Activated CD8-positive, alpha-beta memory T cell treated with anti-CD3 and anti-CD28 coated beads, Interleukin-2, amount 50 U/mL, for 1 hour (primary cell): ENCODE data around the gene FAAH2.
"Not testable (repeated sequence)": the region's sequence is repeated elsewhere in the genome, so short reads cannot be mapped to it uniquely, and the experiment has no call there.

Source experiments
- DNase-seq: peaks from one replicate; pipeline ENCODE4 v3.0.0-alpha.2; 2020; ENCODE audit errors: extremely low read depth

Gene FAAH2, protein sequence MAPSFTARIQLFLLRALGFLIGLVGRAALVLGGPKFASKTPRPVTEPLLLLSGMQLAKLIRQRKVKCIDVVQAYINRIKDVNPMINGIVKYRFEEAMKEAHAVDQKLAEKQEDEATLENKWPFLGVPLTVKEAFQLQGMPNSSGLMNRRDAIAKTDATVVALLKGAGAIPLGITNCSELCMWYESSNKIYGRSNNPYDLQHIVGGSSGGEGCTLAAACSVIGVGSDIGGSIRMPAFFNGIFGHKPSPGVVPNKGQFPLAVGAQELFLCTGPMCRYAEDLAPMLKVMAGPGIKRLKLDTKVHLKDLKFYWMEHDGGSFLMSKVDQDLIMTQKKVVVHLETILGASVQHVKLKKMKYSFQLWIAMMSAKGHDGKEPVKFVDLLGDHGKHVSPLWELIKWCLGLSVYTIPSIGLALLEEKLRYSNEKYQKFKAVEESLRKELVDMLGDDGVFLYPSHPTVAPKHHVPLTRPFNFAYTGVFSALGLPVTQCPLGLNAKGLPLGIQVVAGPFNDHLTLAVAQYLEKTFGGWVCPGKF

DNA sequence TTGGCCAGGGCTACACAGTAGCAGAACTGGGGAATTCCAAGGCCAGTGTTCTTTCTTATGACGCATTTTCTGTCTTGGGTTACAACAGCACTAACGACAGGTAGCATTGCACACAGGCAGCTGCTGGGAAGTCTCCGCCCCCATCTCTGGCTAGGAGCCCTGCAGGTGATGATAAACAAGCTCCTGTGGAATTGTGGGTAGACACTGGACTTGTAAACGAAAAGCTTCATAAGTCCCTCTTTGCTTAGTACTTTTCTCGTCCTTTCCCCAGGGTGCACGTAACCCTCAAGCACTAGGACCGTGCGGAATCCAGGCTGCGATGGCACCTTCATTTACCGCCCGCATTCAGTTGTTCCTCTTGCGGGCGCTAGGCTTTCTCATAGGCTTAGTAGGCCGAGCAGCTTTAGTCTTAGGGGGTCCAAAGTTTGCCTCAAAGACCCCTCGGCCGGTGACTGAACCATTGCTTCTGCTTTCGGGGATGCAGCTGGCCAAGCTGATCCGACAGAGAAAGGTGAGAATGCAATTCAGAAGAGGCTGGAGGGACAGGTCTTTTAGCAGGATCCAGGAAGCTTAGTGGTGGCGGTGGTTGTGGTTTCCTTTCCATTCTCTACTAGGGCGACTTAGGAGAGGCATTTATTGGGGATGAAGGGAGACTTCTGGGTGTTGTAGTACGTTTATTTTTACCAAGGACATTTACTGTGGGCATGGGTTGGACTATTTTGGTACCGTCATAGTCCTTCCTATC is at the start of gene FAAH2:
FAAH2 (plus strand) TSS at position 200 of the 745 bp plus-strand sequence; CDS start at position 320, 120 bp downstream.
- DNase-seq, result peak; percentile 32

- DNase-seq, result no peak
Measured at GRCh38 chrX:57241967-57242366, 44.5 kb upstream of the FAAH2 start.

GRCh38 chrX:57251965-57252364 is 34.5 kb upstream of the FAAH2 start:
- DNase-seq, result no peak

GRCh38 chrX:57265126-57265525 is 21.4 kb upstream of the FAAH2 start:
- no peak for DNase-seq

GRCh38 chrX:57266275-57266674 is 20.2 kb upstream of the FAAH2 start:
- no peak for DNase-seq

GRCh38 chrX:57266871-57267270 is 19.6 kb upstream of the FAAH2 start:
- DNase-seq, result no peak

GRCh38 chrX:57267308-57267707 is 19.2 kb upstream of the FAAH2 start:
- no peak for DNase-seq

GRCh38 chrX:57270980-57271379 is 15.5 kb upstream of the FAAH2 start:
- no peak for DNase-seq

DNA sequence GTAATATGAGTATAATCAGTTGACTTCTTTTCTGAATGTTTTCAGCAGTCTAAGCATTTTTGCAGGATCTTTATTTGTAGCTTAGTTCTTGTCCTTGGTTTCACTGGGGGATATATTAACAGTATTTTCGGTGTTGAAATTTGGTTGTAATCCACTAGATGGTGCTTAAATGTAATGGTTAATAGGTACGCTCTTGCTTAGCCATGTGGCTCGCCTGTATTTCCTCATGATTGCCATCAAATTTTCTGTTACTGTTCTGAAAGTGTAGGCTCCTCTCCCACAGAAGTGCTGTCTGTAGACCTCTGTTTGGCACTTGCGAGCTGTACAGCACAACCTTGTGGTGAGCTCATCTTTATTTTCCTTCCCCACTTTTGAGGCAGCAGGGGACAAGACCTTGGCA is 3.9 kb upstream of the FAAH2 start:
- DNase-seq, result no peak

DNA sequence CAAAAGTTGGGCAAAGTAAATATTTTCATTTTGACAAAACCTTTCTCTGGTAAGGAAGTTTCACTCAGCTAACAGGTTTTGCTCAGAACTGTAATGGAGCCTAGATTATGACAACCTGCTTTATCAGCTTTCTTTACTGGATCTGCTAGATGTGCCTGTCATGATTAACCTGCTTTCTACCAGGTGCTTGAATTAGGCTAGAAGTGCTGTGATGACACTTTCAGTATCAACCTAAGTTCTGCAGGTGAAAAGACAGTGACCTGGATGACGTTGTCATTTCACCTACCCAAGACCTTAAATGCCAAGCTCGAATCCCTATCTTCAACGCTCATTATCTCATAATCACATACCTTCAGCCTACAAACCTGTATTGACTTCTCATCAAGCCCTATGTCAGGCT is 1.5 kb upstream of the FAAH2 start:
- DNase-seq, result no peak

DNA sequence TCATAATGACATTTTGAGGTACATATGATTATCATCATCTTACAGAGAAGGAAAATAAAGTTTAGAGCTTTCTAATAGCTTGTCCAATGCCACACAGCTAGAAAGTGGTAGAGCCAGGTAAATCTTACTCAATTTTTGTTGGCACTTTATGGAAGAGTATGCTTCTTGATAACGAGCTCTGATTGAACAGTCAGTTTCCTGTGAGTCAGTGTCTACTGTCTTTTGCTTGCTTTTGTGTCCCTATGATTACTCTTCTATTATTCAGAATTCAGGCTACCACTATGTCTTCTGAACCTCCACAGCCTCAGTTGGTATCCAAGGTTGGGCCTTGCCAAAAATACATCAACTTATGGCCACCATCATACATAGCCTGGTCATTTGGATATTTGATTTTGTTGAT is 2.6 kb downstream of the FAAH2 start:
- no peak for DNase-seq

DNA sequence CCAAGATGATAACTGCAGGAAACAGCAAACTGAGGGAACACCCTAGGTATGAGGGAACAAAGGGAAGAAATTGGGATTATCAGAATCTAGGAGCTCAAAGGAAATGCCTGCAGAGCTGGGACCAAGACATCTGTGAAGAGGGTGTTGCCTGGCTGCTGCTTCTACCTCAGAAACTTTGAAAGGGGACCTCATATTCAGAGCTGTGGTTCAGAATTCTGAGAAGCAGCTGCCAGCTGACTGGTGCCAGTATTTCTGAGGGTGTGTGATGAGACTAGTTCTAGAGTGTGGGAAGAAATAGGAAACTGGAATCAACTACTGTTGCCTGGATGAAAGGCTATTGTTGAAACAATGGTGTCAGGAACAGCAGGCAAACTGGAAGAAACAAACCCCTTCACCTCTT is 8.5 kb downstream of the FAAH2 start:
- no peak for DNase-seq

DNA sequence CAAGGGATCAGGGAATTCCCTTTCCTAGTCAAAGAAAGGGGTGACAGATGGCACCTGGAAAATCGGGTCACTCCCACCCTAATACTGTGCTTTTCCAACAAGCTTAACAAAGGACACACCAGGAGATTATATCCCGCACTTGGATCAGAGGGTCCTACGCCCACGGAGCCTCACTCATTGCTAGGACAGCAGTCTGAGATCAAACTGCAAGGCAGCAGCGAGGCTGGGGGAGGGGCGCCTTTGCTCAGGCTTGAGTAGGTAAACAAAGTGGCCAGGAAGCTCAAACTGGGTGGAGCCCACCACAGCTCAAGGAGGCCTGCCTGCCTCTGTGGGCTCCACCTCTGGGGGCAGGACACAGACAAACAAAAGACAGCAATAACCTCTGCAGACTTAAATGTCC is 9.2 kb downstream of the FAAH2 start:
- DNase-seq, result not testable (repeated sequence)

- DNase-seq, result no peak
Measured at GRCh38 chrX:57313583-57314215, 27.2 kb downstream of the FAAH2 start.

- DNase-seq, result no peak
Measured at GRCh38 chrX:57329008-57329407, 42.5 kb downstream of the FAAH2 start.

GRCh38 chrX:57335790-57336189 is 49.3 kb downstream of the FAAH2 start:
- not testable (repeated sequence) for DNase-seq

DNA sequence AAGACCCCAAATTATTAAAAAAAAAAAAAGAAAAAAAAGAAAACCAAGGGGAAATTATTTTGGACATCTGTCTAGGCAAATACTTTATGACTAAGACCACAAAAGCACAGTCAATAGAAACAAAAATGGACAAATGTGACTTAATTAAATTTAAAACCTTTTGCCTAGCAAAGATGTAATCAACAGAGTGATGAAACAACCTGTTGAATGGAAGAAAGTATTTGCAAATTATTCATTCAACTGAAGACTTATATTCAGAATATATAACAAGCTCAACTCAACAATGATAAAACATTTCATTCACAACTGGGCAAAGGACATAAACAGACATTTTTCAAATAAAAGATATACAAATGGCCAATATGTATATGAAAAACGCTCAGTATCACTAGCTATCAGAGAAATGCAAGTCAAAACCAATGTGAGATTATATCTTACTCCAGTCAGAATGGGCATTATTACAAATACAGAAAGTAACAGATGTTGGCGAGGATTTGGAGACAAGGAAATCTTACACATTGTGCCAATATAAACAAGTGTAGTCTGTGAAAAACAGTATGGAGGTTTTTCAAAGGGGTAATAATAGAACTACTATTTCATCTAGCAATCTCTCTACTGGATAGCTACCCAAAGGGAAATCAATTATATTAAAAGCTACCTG is 67.1 kb downstream of the FAAH2 start:
- DNase-seq, result no peak

GRCh38 chrX:57364145-57364544 is 77.6 kb downstream of the FAAH2 start:
- no peak for DNase-seq

DNA sequence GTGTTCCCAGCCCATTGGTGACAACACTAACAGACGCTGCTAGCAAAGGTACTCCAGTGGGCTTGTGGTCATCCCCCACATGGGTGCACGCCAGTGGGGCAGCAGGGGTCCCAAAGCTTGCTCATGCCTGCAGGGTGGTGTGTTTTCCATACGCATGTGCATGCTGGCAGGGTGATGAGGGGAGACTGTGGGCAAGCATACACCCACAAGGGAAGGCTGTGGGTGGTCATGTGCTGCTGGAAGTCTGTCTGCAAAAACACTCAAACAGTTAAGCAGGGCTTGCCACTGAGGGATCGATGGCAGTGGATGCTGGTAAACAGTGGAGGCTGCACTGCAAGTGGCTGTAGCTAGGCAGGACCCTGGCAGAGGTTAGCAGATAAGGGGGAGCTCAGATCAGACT is 79.9 kb downstream of the FAAH2 start:
- DNase-seq, result no peak

GRCh38 chrX:57367649-57368048 is 81.1 kb downstream of the FAAH2 start:
- no peak for DNase-seq

DNA sequence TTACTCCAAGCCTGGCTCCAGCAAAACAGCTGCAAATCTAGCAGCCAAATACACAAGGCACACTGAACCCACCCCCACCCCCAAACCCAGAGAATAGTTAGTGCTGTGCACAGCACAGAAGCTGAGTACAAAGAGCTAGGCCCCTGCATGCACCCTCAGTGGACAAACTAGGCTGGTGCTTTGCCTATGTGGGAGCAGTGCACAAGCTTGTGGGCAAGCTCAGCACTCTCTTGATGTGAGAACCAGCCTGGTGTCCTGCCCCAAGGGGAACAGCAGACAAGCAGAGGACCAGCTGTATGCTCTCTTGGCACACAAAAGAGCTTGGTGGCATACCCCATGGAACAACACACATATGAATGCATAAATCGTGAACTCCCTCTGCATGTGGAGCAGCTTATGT is 81.7 kb downstream of the FAAH2 start:
- DNase-seq, result no peak

DNA sequence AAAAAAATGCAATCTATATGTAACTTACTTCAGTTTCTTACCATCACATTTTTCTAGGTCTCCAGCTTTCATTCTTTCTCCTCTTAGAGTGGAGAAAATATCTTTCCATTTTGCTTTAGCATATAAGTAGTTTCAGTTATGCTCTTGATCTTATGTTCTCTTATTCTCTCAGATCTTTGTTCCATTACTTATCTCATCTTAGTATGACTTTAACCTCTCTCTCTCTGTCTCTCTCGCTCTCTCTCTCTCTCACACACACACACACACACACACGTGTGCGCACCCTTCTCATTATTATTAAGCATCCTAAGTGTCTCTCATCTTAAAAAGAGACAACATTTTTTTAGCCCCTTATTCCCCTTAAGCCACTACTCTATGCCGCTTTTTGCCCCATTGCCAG is 92.8 kb downstream of the FAAH2 start:
- DNase-seq, result no peak
